ENCODE measurements around the gene NDUFA1.
"Not testable (repeated sequence)": the region's sequence is repeated elsewhere in the genome, so short reads cannot be mapped to it uniquely, and the experiment has no call there.

The NDUFA1 gene

DNA sequence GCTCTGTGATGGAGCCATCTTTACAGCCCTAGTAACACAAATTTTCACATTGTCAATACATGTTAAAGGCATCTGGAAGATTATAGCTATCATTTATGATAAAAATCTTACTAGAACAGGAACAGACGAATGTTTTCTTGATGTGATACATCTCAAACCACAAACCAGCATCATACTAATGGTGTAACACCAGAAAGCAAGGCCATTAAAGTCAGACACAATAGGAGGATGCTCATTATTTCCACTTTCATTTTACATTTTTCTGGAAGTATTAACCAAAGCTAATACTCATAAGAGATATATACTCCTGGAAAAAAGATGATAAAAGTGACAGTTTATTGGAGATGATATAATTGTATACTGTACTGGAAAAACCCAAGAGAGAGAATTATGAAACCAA, 29.3 kb downstream of the NDUFA1 start:
- no peak for DNase-seq (ENCODE audit: low spot score)

DNA sequence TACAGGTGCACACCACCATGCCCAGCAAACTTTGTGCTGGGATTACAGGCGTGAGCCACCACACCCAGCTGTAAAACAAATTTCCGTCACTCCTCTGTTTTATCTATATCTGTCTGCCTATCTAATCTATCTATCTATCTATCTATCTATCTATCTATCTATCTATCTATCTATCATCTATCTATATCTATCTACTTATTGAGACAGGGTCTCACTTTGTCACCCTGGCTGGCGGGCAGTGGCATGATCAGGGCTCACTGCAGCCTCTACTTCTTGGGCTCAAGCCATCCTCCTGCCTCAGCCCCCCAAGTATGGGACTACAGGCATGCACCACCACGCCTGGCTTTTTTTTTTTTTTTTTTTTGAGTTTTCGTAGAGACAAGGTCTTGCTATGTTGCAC, 44.7 kb downstream of the NDUFA1 start:
- DNase-seq (ENCODE audit: low spot score): no peak

DNA sequence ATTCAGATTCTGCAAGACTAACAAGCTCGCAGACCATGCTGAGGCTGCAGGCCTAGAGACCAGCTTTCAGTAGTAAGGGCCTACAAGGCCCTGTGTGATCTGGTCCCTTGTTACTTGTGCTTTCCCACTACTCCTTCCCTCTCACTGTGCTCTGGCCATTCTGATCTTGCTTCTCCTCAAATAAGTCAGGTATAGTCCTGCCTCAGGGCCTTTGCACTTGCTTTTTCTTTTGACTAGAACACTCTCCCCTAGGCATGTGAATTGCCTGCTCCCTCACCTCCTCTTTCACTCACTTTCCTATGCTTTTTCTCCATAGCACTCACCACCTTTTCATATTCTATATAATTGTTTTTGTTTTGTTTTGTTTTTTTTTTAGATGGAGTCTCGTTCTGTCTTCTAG, 46.2 kb downstream of the NDUFA1 start:
- DNase-seq (ENCODE audit: low spot score): no peak

GRCh38 chrX:119919835-119920585, 48.4 kb downstream of the NDUFA1 start:
- no peak for DNase-seq (ENCODE audit: low spot score)

GRCh38 chrX:119922391-119922790, 50.8 kb downstream of the NDUFA1 start:
- DNase-seq (ENCODE audit: low spot score): not testable (repeated sequence)
